LNCaP clone FGC (cell line): Measurements from ENCODE around the gene KLF4.

Experiments
- DNase-seq: peaks from one replicate; pipeline ENCODE4 v3.0.0-alpha.2; 2011; ENCODE audit warnings: low read depth
- H3K4me3 ChIP-seq: 2 replicates; pipeline ENCODE4 v1.5.1; 2011; ENCODE audit warnings: mild to moderate bottlenecking, low read depth, low read length, control low read depth
- TF ChIP-seq, protein P1 (sequence below): IDR thresholded peaks from 2 replicates; pipeline ENCODE4 v1.5.1; 2012; ENCODE audit warnings: mild to moderate bottlenecking; ENCODE audit not compliant: control insufficient read depth, insufficient read depth; ENCODE audit errors: extremely low read depth

KLF4 gene

DNA sequence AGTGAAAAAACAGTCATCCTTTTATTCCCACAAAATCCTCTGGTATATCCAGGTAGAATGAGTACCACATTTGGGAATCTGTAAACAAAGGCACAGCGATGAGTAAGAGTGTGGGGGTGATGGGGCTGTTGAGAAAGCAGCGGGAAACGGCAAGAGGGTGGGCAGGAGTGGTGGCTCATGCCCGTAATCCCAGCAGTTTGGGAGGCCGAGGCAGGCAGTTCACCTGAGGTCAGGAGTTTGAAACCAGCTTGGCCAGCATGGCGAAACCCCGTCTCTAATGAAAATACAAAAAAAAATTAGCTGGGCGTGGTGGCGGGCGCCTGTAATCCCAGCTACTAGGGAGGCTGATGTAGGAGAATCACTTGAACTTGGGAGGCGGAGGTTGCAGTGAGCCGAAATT is 43.1 kb downstream of the KLF4 start:
- TF ChIP-seq, protein P1, sequence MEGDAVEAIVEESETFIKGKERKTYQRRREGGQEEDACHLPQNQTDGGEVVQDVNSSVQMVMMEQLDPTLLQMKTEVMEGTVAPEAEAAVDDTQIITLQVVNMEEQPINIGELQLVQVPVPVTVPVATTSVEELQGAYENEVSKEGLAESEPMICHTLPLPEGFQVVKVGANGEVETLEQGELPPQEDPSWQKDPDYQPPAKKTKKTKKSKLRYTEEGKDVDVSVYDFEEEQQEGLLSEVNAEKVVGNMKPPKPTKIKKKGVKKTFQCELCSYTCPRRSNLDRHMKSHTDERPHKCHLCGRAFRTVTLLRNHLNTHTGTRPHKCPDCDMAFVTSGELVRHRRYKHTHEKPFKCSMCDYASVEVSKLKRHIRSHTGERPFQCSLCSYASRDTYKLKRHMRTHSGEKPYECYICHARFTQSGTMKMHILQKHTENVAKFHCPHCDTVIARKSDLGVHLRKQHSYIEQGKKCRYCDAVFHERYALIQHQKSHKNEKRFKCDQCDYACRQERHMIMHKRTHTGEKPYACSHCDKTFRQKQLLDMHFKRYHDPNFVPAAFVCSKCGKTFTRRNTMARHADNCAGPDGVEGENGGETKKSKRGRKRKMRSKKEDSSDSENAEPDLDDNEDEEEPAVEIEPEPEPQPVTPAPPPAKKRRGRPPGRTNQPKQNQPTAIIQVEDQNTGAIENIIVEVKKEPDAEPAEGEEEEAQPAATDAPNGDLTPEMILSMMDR: no peak
- H3K4me3 ChIP-seq: no peak overlapping the region

DNA sequence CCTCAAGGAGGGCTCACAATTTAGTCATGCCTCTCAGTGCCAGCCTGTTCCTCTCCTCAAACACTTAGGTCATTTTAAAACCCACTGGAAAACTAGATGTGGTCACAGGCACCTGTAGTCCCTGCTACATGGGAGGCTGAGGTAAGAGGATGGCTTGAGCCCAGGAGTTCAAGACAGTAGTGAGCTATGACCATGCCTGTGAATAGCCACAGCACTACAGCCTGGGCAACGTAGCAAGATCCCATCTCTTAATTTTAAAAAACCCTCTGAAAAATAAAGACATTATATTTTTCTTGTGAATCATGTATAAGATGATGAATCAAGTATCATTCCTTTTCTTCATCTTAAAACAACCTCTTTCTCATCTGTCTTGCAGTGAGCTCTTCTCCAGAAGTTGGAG is 45.8 kb downstream of the KLF4 start:
- TF ChIP-seq, protein P1: no peak
- no peak for DNase-seq
- H3K4me3 ChIP-seq: no peak overlapping the region

More for the DNA sequence above, 43.1 kb downstream of the KLF4 start:
- no peak for DNase-seq

- TF ChIP-seq, protein P1: no peak
- DNase-seq: no peak
- no peak overlapping the region for H3K4me3 ChIP-seq
Observed at GRCh38 chr9:107439991-107440456, 49.5 kb downstream of the KLF4 start.

DNA sequence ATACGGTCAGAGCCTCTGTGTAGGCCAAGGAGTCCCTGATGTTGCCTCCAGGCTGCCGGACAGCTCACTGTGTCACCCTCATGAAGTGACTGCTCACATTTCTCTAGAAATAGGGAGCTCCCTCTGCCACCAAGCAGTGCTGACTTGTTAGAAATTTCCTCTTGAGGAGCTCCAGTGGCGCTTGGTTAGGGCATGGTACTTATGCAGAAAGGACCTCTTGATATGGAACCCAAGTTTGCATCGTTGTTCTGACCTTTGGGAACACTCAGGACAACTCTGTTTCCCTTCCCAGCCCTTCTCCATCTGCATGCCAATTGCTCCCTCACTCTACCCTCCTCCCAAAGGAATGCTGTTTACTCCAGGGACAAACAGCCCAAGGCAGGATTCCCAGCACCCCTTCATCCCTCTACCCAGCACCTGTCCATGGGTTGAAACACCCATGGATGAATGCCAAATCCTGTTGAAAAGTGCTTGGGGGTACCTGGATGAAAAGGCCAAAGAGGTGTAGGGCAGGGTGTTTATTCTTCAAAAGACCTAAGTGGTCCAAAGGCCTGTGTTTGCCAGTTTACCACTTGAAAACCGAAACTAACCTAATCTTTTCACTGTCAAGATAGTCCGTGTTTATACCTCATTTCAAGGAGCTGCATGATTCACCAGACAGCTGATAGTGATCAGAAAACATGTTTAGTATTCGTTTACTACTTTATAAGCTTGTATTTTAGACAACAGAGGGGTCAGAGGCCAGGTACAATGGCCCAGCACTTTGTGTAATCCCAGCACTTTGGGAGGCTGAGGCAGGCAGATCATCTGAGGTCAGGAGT is 51.1 kb downstream of the KLF4 start:
- no peak for DNase-seq
- H3K4me3 ChIP-seq: no peak overlapping the region
- TF ChIP-seq, protein P1: no peak

- TF ChIP-seq, protein P1: no peak
- no peak for DNase-seq
- no peak overlapping the region for H3K4me3 ChIP-seq
Observed at GRCh38 chr9:107437716-107438115, 51.9 kb downstream of the KLF4 start.

DNA sequence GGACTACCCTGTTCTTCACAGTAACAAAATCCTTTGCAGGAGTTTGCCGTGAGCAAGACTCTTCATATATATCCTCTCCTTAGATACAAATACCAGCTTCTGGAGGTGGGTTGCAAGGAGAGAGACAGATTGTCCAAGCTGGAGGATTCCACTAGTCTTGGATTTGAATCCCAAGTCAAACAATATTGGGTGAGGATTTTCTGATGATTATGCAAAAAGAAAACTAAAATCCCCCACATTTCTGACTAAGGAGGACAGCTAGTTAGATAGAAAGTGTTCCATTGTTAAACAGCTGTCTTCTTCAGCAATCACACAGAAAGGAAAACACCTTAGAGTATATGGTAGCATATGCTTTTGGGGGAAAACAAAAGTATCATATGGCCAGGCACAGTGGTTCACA is 54.2 kb downstream of the KLF4 start:
- H3K4me3 ChIP-seq: no peak overlapping the region
- TF ChIP-seq, protein P1: no peak
- no peak for DNase-seq
